SU-DHL-6 (cell line): Measurements from ENCODE around the gene KPTN.

Source experiments
- H2AFZ ChIP-seq: fragments of 200-600 bp; sonication (generic); 2 replicates; pipeline ENCODE4 v1.6.1; 2014; ENCODE audit warnings: low read depth, mild to moderate bottlenecking, moderate library complexity, mixed read lengths, antibody characterized with exemption, low read length; ENCODE audit not compliant: severe bottlenecking
- H3F3A ChIP-seq: fragments of 200-600 bp; shearing (Covaris generic); 2 replicates; pipeline ENCODE4 v1.6.0; 2016; ENCODE audit warnings: antibody characterized with exemption, mild to moderate bottlenecking; ENCODE audit not compliant: insufficient read depth
- H3K27ac ChIP-seq: fragments of 200-600 bp; sonication (generic); 2 replicates; pipeline ENCODE4 v1.5.1; 2016; ENCODE audit warnings: low read depth, mild to moderate bottlenecking, low read length, moderate library complexity, mixed read lengths
- H3K27me3 ChIP-seq: fragments of 200-600 bp; sonication (generic), shearing (Covaris generic); 2 replicates; pipeline ENCODE4 v1.6.0; 2014; ENCODE audit warnings: mild to moderate bottlenecking, low read length
- H3K36me3 ChIP-seq: fragments of 200-600 bp; sonication (generic); 2 replicates; pipeline ENCODE4 v1.6.1; 2014; ENCODE audit warnings: mild to moderate bottlenecking, low read length, mixed read lengths
- H3K4me2 ChIP-seq: fragments of 300-600, 200-600 bp; shearing (Covaris generic), sonication (generic); 2 replicates; pipeline ENCODE4 v1.6.0; 2014; ENCODE audit warnings: low read length, low read depth, mild to moderate bottlenecking; ENCODE audit not compliant: poor library complexity, severe bottlenecking
- H3K4me3 ChIP-seq: fragments of 200-600 bp; sonication (generic); 2 replicates; pipeline ENCODE4 v1.5.1; 2014; ENCODE audit warnings: antibody characterized with exemption, low read length, mild to moderate bottlenecking, mixed read lengths; ENCODE audit not compliant: insufficient read depth, poor library complexity, severe bottlenecking
- H3K79me2 ChIP-seq: fragments of 200-600 bp; sonication (generic); 2 replicates; pipeline ENCODE4 v1.6.1; 2014; ENCODE audit warnings: mild to moderate bottlenecking, low read length, moderate library complexity; ENCODE audit not compliant: insufficient read depth
- H3K9ac ChIP-seq: fragments of 200-600 bp; sonication (generic); 2 replicates; pipeline ENCODE4 v1.7.0; 2014; ENCODE audit warnings: mild to moderate bottlenecking, low read length
- H3K9me2 ChIP-seq: fragments of 200-600 bp; sonication (generic); replicated peaks from 2 replicates; pipeline ENCODE4 v1.6.1; 2014; ENCODE audit warnings: low read length; ENCODE audit not compliant: insufficient read depth
- H3K9me3 ChIP-seq: fragments of 200-600 bp; sonication (generic); 2 replicates; pipeline ENCODE4 v1.6.1; 2014; ENCODE audit warnings: low read length, mixed read lengths; ENCODE audit not compliant: insufficient read depth
- H4K20me1 ChIP-seq: fragments of 200-600 bp; sonication (generic); 2 replicates; pipeline ENCODE4 v1.6.1; 2014; ENCODE audit warnings: low read depth, mild to moderate bottlenecking, antibody characterized with exemption, low read length, moderate library complexity, mixed read lengths
- CTCF ChIP-seq: fragments of 200-600 bp; sonication (generic); IDR thresholded peaks from one replicate; pipeline ENCODE4 v1.5.1; 2017; ENCODE audit warnings: antibody characterized with exemption, mild to moderate bottlenecking, low read length, moderate library complexity; ENCODE audit not compliant: insufficient read depth, poor library complexity, severe bottlenecking
- EZH2phosphoT487 ChIP-seq: fragments of 200-600 bp; sonication (generic), shearing (Covaris generic); conservative IDR thresholded peaks from 2 replicates; pipeline ENCODE4 v1.6.1; 2018; ENCODE audit warnings: mild to moderate bottlenecking, antibody characterized with exemption, low read length, moderate library complexity, mixed read lengths

KPTN gene

GRCh38 chr19:47438793-47439220 is 45.2 kb downstream of the KPTN start:
- Histone ChIP-seq H3K9me2 (no peaks in the 10 kb centered on the region), H3F3A (no peaks in the 10 kb centered on the region), H3K9me3 (no peaks in the 10 kb centered on the region), H3K27me3 (no peaks in the 10 kb centered on the region), H3K4me3 (no peak overlapping the region), H2AFZ (no peak overlapping the region), H3K27ac (no peak overlapping the region), H3K9ac (no peak overlapping the region), H4K20me1 (no peaks in the 10 kb centered on the region), H3K36me3 (no peaks in the 10 kb centered on the region), H3K4me2 (no peak overlapping the region), H3K79me2 (no peaks in the 10 kb centered on the region)
- no peak for TF ChIP-seq EZH2phosphoT487
- no peak for TF ChIP-seq CTCF

GRCh38 chr19:47437500-47437899 is 46.5 kb downstream of the KPTN start:
- Histone ChIP-seq H3K27ac (no peak overlapping the region), H3K9ac (no peak overlapping the region), H3K36me3 (no peaks in the 10 kb centered on the region), H3K4me2 (no peak overlapping the region), H3K4me3 (no peak overlapping the region), H3K27me3 (no peaks in the 10 kb centered on the region), H3K9me2 (no peaks in the 10 kb centered on the region), H3K79me2 (no peaks in the 10 kb centered on the region), H2AFZ (no peak overlapping the region), H4K20me1 (no peaks in the 10 kb centered on the region), H3K9me3 (no peaks in the 10 kb centered on the region), H3F3A (no peaks in the 10 kb centered on the region)
- no peak for TF ChIP-seq EZH2phosphoT487
- no peak for TF ChIP-seq CTCF

GRCh38 chr19:47436712-47437401 is 47.2 kb downstream of the KPTN start:
- Histone ChIP-seq H3K4me2 (no peak overlapping the region), H3K9me2 (no peaks in the 10 kb centered on the region), H3F3A (no peaks in the 10 kb centered on the region), H2AFZ (no peak overlapping the region), H3K79me2 (no peaks in the 10 kb centered on the region), H3K9me3 (no peaks in the 10 kb centered on the region), H4K20me1 (no peaks in the 10 kb centered on the region), H3K27ac (no peak overlapping the region), H3K27me3 (no peaks in the 10 kb centered on the region), H3K36me3 (no peaks in the 10 kb centered on the region), H3K4me3 (no peak overlapping the region), H3K9ac (no peak overlapping the region)
- TF ChIP-seq EZH2phosphoT487 (no peak), CTCF (peak; percentile 86)
